Panc1 (cell line): ENCODE data around the gene THRB. TPM values are rescaled to one million over a fixed set of nuclear protein-coding genes. Genes with fewer than 3 reads are reported as not detected.

ENCODE experiments used
- ATAC-seq: fragments of 200-7000 bp; cut with Tn5 transposase; 2 replicates; pipeline ENCODE4 v1.9.1; 2020; ENCODE audit warnings: mild to moderate bottlenecking, moderate library complexity
- BruUV-seq: library from RNA; stranded (reverse); fragments of 400-500 nt; replicated peaks from 2 replicates; lab custom pipeline; 2021; lab: Mats Ljungman, UMichigan
- CTCF ChIA-PET: fragments of 300-600 bp; sonication (Branson Sonifier 250); formaldehyde crosslinking; loops from one replicate; lab custom pipeline; 2022; ENCODE audit warnings: antibody characterized with exemption; lab: Charles Lee
- POLR2A ChIA-PET: fragments of 300-600 bp; sonication (Branson Sonifier 250); formaldehyde crosslinking; loops from one replicate; lab custom pipeline; 2022; ENCODE audit warnings: antibody characterized with exemption; lab: Charles Lee
- DNase-seq: peaks from one replicate; pipeline ENCODE4 v3.0.0-alpha.2; 2010; ENCODE audit warnings: low read depth, low spot score
- H3K27ac ChIP-seq: 2 replicates; pipeline ENCODE4 v1.5.1; 2011; ENCODE audit warnings: mild to moderate bottlenecking, low read length, inconsistent platforms
- H3K27me3 ChIP-seq: fragments of 200-500 bp; sonication (Bioruptor generic); 2 replicates; pipeline ENCODE4 v1.6.0; 2014; ENCODE audit warnings: low read length, inconsistent platforms; ENCODE audit not compliant: control insufficient read depth, insufficient read depth
- H3K36me3 ChIP-seq: fragments of 200-500 bp; sonication (Bioruptor generic); 2 replicates; pipeline ENCODE4 v1.5.1; 2014; ENCODE audit warnings: inconsistent platforms, mild to moderate bottlenecking, low read length, moderate library complexity; ENCODE audit not compliant: control insufficient read depth, insufficient read depth
- H3K4me1 ChIP-seq: 2 replicates; pipeline ENCODE4 v1.5.1; 2011; ENCODE audit warnings: inconsistent platforms, mild to moderate bottlenecking, low read length, moderate library complexity; ENCODE audit not compliant: control insufficient read depth, insufficient read depth
- H3K4me3 ChIP-seq, 2 experiments: 2 replicates each; pipeline ENCODE4 v1.5.1; 2011 to 2012; ENCODE audit warnings: low read depth in 2 of 2, low read length in 2 of 2, mild to moderate bottlenecking in 2 of 2, inconsistent platforms in 1 of 2, moderate library complexity in 1 of 2
- H3K9me3 ChIP-seq: fragments of 200-500 bp; sonication (Bioruptor generic); 2 replicates; pipeline ENCODE4 v1.5.1; 2014; ENCODE audit warnings: low read depth, mild to moderate bottlenecking, inconsistent platforms, low read length, moderate library complexity; ENCODE audit not compliant: control insufficient read depth, insufficient read depth
- CTCF ChIP-seq: fragments of 450-650 bp; IDR thresholded peaks from 2 replicates; pipeline ENCODE4 v1.5.1; 2017; ENCODE audit warnings: mild to moderate bottlenecking
- POLR2AphosphoS5 ChIP-seq: IDR thresholded peaks from 2 replicates; pipeline ENCODE4 v1.6.1; 2012; ENCODE audit warnings: mild to moderate bottlenecking, low read depth, low read length, moderate library complexity
- REST ChIP-seq, 2 experiments: IDR thresholded peaks; 2 replicates each; pipeline ENCODE4 v1.6.1; 2011 to 2012; ENCODE audit warnings: low read depth in 2 of 2, control low read depth in 1 of 2, low read length in 1 of 2, mild to moderate bottlenecking in 1 of 2, moderate library complexity in 1 of 2; ENCODE audit not compliant: insufficient read depth in 1 of 2
- SIN3A ChIP-seq: IDR thresholded peaks from 2 replicates; pipeline ENCODE4 v1.6.1; 2012; ENCODE audit warnings: low read depth, mild to moderate bottlenecking, low read length, moderate library complexity, borderline replicate concordance; ENCODE audit not compliant: insufficient read depth
- TCF7L2 ChIP-seq: IDR thresholded peaks from 2 replicates; pipeline ENCODE4 v1.6.1; 2011; ENCODE audit warnings: mild to moderate bottlenecking, low read depth, low read length, inconsistent platforms
- in situ Hi-C: cut with HindIII; loops from 2 replicates; pipeline ENCODE4 v1.10.0; 2016; ENCODE audit warnings: low sequenced_read_pairs, low pct_unique_long_range_greater_than_20kb
- intact Hi-C: fragments of 100-400 bp; cut with micrococcal nuclease; formaldehyde crosslinking; loops from one replicate; pipeline ENCODE4 v1.10.0; 2022; ENCODE audit not compliant: unreplicated experiment
- total RNA-seq: library from RNA; stranded (reverse); gene quantifications from one replicate; pipeline ENCODE4 v1.2.1, GENCODE V29; 2021; ENCODE audit not compliant: unreplicated experiment

THRB gene
- total RNA-seq, 1 experiment from 2014 or later = 3.9 TPM

- ChIA-PET CTCF (no interaction called here), POLR2A (no interaction called here)
- in situ Hi-C loops (no loop called here), intact Hi-C loops (no loop called here)
- DNase-seq = no peak
- no peak overlapping the region for H3K4me3 ChIP-seq
- no TSS peak for BruUV-seq
- no peak for TF ChIP-seq TCF7L2
- 0 out of 2 replicates have a peak, but pooled peaks cover 5% of the 10 kb centered on the region for H3K4me1 ChIP-seq
- no peak for ATAC-seq
- H3K27ac ChIP-seq = no peak overlapping the region
- no peaks in the 10 kb centered on the region for H3K36me3 ChIP-seq
- H3K9me3 ChIP-seq = no peaks in the 10 kb centered on the region
- H3K27me3 ChIP-seq = no peaks in the 10 kb centered on the region
These were observed 118.7 kb downstream of the THRB start for GRCh38 chr3:24375947-24376384.

GRCh38 chr3:24374801-24375200, 119.8 kb downstream of the THRB start:
- ATAC-seq (no peak), DNase-seq (no peak)
- ChIA-PET POLR2A (no interaction called here), CTCF (no interaction called here)
- no peaks in the 10 kb centered on the region for H3K27me3 ChIP-seq
- BruUV-seq = no TSS peak
- in situ Hi-C loops = no loop called here
- intact Hi-C loops = no loop called here
- no peak overlapping the region for H3K4me3 ChIP-seq
- H3K36me3 ChIP-seq = no peaks in the 10 kb centered on the region
- H3K27ac ChIP-seq = no peak overlapping the region
- no peaks in the 10 kb centered on the region for H3K9me3 ChIP-seq
- TF ChIP-seq SIN3A = no peak
- no peak for TF ChIP-seq CTCF
- no peak for TF ChIP-seq REST (IDR thresholded peaks at IDR 0.05; ENCODE audit: insufficient read depth in 1 of 2, low read depth in 2 of 2, low read length in 1 of 2)
- no peak for TF ChIP-seq POLR2AphosphoS5
- TF ChIP-seq TCF7L2 = no peak
- 0 out of 2 replicates have a peak, but pooled peaks cover 5% of the 10 kb centered on the region for H3K4me1 ChIP-seq

- no peaks in the 10 kb centered on the region for H3K36me3 ChIP-seq
- H3K9me3 ChIP-seq = no peaks in the 10 kb centered on the region
- BruUV-seq = no TSS peak
- POLR2A ChIA-PET = no interaction called here
- intact Hi-C loops (no loop called here), in situ Hi-C loops (no loop called here)
- 0 out of 2 replicates have a peak, but pooled peaks cover 5% of the 10 kb centered on the region for H3K4me1 ChIP-seq
- no peak overlapping the region for H3K4me3 ChIP-seq
- H3K27me3 ChIP-seq = no peaks in the 10 kb centered on the region
- TF ChIP-seq SIN3A (no peak), REST (IDR thresholded peaks at IDR 0.05; ENCODE audit: insufficient read depth in 1 of 2, low read depth in 2 of 2, low read length in 1 of 2) (no peak), POLR2AphosphoS5 (no peak), CTCF (no peak), TCF7L2 (no peak)
- H3K27ac ChIP-seq = no peak overlapping the region
- DNase-seq (no peak), ATAC-seq (no peak)
- CTCF ChIA-PET = no interaction called here
These were observed 121.3 kb downstream of the THRB start for GRCh38 chr3:24373198-24373959.
